HG02642 (cell line): ENCODE data around the gene CNTN4.

Experiments used
- ATAC-seq: cut with Tn5 transposase; IDR thresholded peaks from one replicate; pipeline ENCODE4 v1.9.1; 2021; ENCODE audit warnings: mild to moderate bottlenecking; ENCODE audit not compliant: unreplicated experiment, poor library complexity

The CNTN4 gene

GRCh38 chr3:2375376-2375775, 276.7 kb downstream of the CNTN4 start:
- no peak for ATAC-seq

- ATAC-seq: no peak
Observed at GRCh38 chr3:2377281-2377680, 278.6 kb downstream of the CNTN4 start.

- no peak for ATAC-seq
Observed at GRCh38 chr3:2390926-2391532, 292.4 kb downstream of the CNTN4 start.

DNA sequence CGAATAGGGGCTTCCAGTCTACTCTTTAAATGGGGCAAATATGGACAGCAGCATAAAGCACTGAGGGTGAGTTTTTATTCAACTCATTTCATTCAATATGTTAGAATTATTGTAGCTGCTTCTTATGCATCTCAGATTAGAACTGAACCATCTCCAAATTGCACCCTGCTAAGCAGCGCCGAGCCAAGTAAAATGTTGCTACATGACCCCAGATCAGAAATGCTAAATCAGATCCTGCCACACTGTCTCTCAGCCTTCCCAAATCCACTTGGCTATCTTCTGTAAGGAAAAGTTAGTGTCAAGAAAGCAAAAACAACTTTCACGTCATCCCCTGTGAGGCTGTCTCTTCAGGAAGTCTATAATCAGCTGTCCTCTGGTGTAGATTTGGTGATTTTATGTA, 293.2 kb downstream of the CNTN4 start:
- ATAC-seq: no peak

DNA sequence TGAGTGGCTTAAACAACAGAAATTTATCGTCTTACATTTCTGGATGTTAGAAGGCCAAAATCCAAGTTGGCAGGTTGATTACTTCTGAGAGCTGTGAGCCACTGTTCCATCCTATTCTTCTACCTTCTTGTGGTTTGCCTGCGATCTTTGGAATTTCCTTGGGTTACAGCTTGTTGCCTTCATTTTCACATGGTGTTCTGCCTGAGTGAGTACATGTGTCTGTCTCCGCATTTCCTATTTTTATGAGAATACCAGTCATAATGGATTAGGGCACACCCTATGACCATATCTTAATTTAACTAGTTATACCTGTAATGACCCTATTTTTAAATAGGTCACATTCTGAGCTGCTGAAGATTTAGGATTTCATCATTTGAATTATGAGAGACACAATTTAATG, 294.3 kb downstream of the CNTN4 start:
- no peak for ATAC-seq

DNA sequence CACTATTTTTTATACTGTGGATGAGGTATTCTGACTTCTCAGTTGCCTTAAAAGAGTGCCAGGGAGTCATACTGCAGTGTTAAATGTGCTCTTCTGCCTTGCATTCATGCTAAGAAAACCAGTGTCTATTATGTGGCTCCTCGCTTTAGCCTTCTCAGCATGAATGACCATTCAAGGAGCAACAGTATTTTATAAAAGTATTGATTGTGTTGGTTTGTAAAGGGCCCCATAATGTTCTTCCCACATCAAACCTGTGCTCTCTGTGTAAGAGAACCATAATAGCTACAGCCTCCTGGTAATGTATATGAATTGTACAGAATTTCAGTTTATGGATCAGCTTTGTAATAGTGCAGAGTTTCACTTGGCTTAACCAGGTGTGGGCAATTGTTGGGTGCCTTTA, 316.4 kb downstream of the CNTN4 start:
- ATAC-seq: no peak

DNA sequence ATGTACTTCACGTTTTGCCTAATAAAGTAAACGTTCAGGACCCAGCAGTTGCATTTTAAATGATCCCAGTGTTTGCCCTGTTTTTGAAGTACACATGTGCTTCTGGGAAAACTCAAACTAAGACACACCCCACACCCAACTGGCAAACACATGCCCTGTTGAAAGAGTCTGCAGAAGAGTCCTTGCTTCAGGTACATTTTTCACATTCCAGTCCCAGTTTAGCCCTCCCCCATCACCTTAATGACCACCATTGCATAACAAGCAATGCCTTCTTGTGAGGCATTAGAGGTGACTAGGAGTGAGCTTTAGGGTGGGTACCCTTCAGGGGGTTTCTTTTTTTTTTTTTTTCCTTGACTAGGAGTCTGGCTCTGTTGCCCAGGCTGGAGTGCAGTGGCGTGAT, 322.3 kb downstream of the CNTN4 start:
- ATAC-seq: no peak

DNA sequence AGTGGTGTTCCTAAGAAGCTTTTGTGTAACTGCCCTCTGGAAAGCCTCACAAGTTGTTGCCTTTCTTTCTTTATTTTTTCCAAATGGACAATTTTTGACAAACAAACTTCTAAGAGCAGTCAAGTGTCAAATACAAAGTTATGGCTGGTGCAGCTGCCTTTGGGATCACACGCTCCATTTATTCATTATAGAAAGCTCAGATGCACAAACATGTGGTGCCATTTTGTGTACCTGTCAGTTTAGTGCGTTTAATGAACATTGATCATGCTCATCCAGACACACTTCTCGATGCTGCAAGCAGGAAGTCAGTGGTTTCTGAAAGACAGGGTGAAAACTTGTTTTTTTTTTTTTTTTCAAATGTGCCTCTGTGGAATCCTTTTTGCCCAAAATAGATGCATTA, 324.5 kb downstream of the CNTN4 start:
- ATAC-seq: no peak

DNA sequence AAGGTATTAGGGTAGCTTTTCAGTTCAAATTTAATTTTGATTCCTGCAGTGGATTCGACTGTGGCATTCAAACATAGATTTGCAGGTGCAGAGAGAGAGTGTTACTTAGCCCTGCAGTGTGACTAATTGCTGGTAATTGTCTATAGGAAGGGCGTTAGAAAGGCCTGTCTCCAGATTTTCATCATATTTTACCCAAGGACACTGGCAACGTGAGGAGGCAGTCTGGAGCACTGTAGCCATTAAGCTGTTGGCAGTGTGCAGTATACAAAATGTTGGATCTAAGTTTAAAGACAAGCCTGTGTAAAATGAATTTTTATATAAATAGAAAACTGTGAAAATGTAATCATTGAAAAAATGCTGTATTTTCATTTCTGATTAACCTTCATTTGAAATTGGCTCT, 342.9 kb downstream of the CNTN4 start:
- ATAC-seq: no peak

GRCh38 chr3:2446146-2446545, 347.5 kb downstream of the CNTN4 start:
- no peak for ATAC-seq

GRCh38 chr3:2452249-2452648, 353.6 kb downstream of the CNTN4 start:
- no peak for ATAC-seq

GRCh38 chr3:2454865-2455264, 356.2 kb downstream of the CNTN4 start:
- ATAC-seq: no peak

- no peak for ATAC-seq
Observed at GRCh38 chr3:2456788-2457187, 358.1 kb downstream of the CNTN4 start.

DNA sequence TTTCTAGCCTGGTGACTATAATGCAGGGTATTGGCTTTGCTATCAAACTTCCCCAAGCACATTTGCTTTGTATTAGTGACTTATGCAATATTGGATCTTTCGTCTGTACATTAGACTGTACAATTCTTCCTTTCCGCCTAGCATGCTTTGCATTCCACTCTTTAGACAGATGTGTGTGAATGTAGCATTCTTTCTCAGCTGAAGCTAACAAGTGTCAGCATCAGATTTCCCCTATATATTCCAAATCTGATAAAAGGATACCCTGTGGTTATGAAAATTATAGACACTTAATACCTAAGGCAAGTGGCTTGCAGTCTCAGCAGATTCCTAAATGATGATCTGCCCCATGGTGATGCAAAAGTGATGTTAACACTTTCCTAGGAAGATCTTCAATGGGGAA, 360.1 kb downstream of the CNTN4 start:
- ATAC-seq: no peak

DNA sequence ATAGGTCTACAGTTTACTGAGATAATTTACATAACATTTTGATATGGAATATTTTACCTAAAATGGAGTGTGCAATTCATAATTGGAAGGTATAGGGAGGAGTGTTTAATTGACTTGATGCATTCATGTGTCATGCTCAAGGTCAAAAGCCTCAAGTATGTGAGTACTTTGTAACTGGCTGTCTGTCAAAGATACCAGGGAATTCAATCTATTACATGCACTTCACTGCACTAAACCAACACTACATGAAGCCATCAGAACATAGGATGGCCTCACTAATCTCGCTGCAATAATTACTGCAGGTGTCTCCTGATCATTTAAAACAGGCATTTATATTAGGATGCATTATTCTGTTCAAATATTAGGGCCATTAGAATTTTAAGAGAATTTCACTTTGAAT, 367.2 kb downstream of the CNTN4 start:
- no peak for ATAC-seq

GRCh38 chr3:2468816-2469215, 370.1 kb downstream of the CNTN4 start:
- ATAC-seq: no peak

- ATAC-seq: no peak
Observed at GRCh38 chr3:2476996-2477395, 378.3 kb downstream of the CNTN4 start.

DNA sequence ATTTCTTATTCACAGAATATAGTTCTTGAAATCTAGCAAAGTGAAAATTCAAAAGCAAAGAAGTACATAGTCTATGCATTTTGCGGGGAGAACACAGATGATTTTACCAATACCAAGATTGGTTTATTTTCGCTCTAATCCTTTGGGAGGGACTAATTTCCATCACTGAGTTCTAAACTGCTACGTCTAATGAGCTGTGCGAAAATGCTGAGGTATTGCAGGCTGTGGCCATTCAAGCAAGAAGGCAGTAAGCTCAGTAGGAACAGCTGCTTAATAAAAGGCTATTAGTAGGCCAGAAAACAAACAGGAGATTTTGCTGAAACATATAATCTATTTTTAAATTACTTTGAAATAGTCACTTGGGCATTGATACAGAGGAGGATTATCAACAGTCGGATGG, 379.0 kb downstream of the CNTN4 start:
- no peak for ATAC-seq

DNA sequence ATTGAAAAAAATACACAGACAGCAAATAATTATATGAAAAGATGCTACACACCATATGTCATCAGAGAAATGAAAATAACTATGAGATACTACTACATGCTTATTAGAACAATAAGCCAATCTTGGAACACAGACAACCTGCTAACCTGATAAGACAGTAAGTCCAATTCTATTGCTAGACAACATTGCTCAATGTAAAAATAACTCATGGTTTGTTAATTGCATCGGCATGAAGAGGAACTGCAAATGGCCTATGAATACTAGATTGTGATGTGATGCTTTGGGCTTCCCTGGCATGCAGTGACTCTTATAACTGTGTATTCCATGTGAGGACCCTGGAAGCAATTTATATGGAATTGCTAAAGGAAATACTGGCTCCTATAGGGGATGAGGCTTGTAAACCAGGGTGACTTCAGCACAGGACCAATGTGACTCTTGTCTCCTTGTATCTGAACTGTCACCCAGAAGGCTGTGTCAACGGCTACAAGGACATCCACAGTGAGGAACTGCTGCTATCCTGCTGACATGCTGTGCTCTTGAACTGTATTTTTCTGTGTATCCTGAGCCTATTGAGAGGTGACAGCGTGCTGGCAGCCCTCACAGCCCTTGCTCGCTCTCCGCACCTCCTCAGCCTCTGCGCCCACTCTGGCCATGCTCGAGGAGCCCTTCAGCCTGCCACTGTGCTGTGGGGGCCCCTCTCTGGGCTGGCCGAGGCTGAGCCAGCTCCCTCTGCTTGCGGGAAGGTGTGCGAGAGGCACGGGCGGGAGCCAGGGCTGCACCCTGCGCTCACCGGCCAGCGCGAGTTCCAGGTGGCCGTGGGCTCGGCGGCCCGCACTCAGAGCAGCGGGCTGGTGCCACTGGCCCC, 385.7 kb downstream of the CNTN4 start:
- ATAC-seq: no peak

GRCh38 chr3:2485027-2485375, 386.3 kb downstream of the CNTN4 start:
- no peak for ATAC-seq

DNA sequence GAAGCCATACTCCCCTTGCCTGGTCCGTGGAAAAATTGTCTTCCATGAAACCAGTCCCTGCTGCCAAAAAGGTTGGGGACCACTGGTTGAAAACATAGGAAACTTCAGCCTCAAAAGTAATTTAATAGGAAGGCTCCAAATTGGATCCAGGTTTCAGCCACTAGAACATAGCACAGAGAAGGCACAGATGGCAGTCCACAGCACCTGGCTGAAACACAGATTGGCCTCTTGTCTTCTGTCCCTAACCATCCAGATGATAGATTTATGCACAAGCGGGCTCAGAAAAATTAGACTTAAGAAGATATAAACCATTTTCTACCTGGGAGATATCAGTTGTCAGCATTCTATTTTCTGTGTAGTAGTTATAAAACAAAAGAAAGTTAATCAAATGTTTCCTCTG, 397.1 kb downstream of the CNTN4 start:
- ATAC-seq: no peak

- ATAC-seq: no peak
Observed at GRCh38 chr3:2504912-2505311, 406.2 kb downstream of the CNTN4 start.
